ENCODE measurements around the gene RPL13.

Gene RPL13

GRCh38 chr16:89552913-89553312 lies 7.6 kb upstream of the RPL13 start:
- no peak overlapping the region for H3K4me3 ChIP-seq (ENCODE audit: low read depth, low read length)
- POLR2A ChIA-PET = no interaction called here
- no peak for TF ChIP-seq CTCF (IDR thresholded peaks at IDR 0.05; ENCODE audit: insufficient read depth, low read length, missing control alignments)
- CTCF ChIA-PET = interaction anchor here (1.4 kb wide), 1 partner anchor 88 kb away, joined by 5 read pairs; no protein-coding TSS in a partner anchor
- no peak for DNase-seq (ENCODE audit: low read depth, low spot score)

- H3K4me3 ChIP-seq (ENCODE audit: low read depth, low read length) = no peak overlapping the region
- ChIA-PET POLR2A (no interaction called here), CTCF (no interaction called here)
- no peak for TF ChIP-seq CTCF (IDR thresholded peaks at IDR 0.05; ENCODE audit: insufficient read depth, low read length, missing control alignments)
- DNase-seq (ENCODE audit: low read depth, low spot score) = no peak
Observed at GRCh38 chr16:89553733-89554132, 6.7 kb upstream of the RPL13 start.

- no peak for TF ChIP-seq CTCF (IDR thresholded peaks at IDR 0.05; ENCODE audit: insufficient read depth, low read length, missing control alignments)
- H3K4me3 ChIP-seq (ENCODE audit: low read depth, low read length) = no peak overlapping the region
- ChIA-PET CTCF (interaction anchor here (0.6 kb wide), 1 partner anchor 87 kb away, joined by 3 read pairs; no protein-coding TSS in a partner anchor), POLR2A (no interaction called here)
- no peak for DNase-seq (ENCODE audit: low read depth, low spot score)
Observed at GRCh38 chr16:89554343-89554742, 6.1 kb upstream of the RPL13 start.

DNA sequence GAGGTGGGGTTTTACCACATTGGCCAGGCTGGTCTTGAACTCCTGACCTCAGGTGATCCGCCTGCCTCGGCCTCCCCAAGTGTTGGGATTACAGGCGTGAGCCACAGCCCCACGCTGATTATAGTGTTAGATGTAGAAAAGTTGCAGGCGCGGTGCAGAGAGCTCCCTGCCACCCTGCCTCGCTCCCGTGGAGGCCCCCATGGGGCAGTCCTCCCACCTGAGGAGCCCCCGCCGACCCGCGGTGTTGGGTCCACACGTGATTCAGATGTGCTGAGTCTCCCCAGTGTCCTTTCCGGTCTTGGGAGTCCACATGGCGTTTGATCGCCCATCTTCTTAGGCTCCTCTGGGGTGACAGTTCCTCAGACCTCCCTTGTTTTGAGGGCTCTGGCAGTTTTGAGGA lies 5.2 kb upstream of the RPL13 start:
- ChIA-PET POLR2A (no interaction called here), CTCF (interaction anchor here (0.7 kb wide), 1 partner anchor 9 kb away, joined by 3 read pairs; no protein-coding TSS in a partner anchor)
- no peak for DNase-seq (ENCODE audit: low read depth, low spot score)
- no peak for TF ChIP-seq CTCF (IDR thresholded peaks at IDR 0.05; ENCODE audit: insufficient read depth, low read length, missing control alignments)
- no peak overlapping the region for H3K4me3 ChIP-seq (ENCODE audit: low read depth, low read length)

DNA sequence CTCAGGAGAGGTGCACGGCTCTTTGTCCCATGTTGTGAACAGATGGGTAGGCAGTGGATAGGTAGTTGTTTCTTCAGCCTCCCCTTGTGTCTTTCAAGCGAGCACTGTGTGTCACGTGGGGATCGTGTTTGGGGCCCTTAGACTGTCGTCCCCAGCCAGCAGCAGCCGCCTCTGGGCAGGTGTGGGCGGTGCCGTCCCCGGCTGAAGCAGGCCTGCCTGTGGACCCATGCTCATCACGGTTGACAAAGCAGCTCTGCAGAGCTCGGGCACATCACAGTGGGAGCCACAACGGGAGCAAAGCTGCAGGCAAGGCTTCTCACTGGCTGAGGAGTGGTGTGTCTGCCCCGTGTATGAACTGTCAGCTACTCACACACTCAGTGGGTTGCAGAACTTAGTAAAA lies 4.7 kb upstream of the RPL13 start:
- ChIA-PET CTCF (interaction anchor here (1.9 to 2.2 kb wide), 2 partner anchors 12 to 16 kb away, joined by 5 to 7 read pairs; no protein-coding TSS in a partner anchor), POLR2A (no interaction called here)
- no peak overlapping the region for H3K4me3 ChIP-seq (ENCODE audit: low read depth, low read length)
- no peak for DNase-seq (ENCODE audit: low read depth, low spot score)
- no peak for TF ChIP-seq CTCF (IDR thresholded peaks at IDR 0.05; ENCODE audit: insufficient read depth, low read length, missing control alignments)

DNA sequence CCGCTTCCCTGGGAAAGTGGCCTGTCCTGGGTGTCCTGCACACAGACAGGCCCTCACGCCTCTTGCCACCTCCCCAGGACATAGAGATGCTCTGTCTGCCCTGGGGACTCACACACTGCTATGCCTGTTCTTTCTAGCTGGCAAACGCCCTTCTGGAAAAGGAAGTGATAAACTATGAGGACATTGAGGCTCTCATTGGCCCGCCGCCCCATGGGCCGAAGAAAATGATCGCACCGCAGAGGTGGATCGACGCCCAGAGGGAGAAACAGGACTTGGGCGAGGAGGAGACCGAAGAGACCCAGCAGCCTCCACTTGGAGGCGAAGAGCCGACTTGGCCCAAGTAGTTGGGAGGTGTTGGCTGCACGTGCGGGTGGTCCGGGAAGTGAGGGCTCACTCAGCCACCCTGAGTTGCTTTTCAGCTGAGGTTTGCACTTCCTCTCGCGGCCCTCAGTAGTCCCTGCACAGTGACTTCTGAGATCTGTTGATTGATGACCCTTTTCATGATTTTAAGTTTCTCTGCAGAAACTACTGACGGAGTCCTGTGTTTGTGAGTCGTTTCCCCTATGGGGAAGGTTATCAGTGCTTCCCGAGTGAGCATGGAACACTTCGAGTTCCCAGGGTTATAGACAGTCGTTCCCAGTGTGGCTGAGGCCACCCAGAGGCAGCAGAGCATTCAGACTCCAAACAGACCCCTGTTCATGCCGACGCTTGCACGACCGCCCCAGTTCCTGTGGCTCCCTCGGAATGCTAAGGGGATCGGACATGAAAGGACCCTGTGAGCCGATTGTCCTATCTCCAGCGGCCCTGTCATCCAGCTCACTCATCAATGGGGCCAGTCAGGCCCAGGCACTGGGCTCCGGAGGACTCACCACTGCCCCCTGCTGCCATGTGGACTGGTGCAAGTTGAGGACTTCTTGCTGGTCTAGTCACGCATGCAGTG lies 3.5 kb upstream of the RPL13 start:
- peak; percentile 5 for DNase-seq (ENCODE audit: low read depth, low spot score)
- TF ChIP-seq CTCF (IDR thresholded peaks at IDR 0.05; ENCODE audit: insufficient read depth, low read length, missing control alignments) = peak; percentile 87
- no peak overlapping the region for H3K4me3 ChIP-seq (ENCODE audit: low read depth, low read length)
- CTCF ChIA-PET = interaction anchor here (0.8 to 3.1 kb wide), 11 partner anchors 8 to 316 kb away, joined by 3 to 22 read pairs (median 6); no protein-coding TSS in a partner anchor
- POLR2A ChIA-PET = interaction anchor here (0.5 to 0.6 kb wide), 2 partner anchors 15 to 186 kb away, joined by 3 to 5 read pairs; no protein-coding TSS in a partner anchor
